Astrocyte of the cerebellum (primary cell): ENCODE measurements around the gene PSME3.
"Not testable (repeated sequence)": the region's sequence is repeated elsewhere in the genome, so short reads cannot be mapped to it uniquely, and the experiment has no call there.

Source experiments
- DNase-seq: peaks from one replicate; pipeline ENCODE4 v3.0.0-alpha.2; 2011; ENCODE audit warnings: low read depth
- H3K4me3 ChIP-seq: 2 replicates; pipeline ENCODE4 v1.5.1; 2011; ENCODE audit warnings: mild to moderate bottlenecking, low read depth, low read length, moderate library complexity
- CTCF ChIP-seq: IDR thresholded peaks from 2 replicates; pipeline ENCODE4 v1.5.1; 2012; ENCODE audit warnings: low read length, low read depth, moderate library complexity, mild to moderate bottlenecking; ENCODE audit errors: missing control alignments
- in situ Hi-C: cut with HindIII; loops from 2 replicates; pipeline ENCODE4 v1.10.0; 2017; ENCODE audit warnings: low sequenced_read_pairs

The PSME3 gene

GRCh38 chr17:42853968-42854790 is 21.0 kb downstream of the PSME3 start:
- no peak overlapping the region for H3K4me3 ChIP-seq
- DNase-seq: no peak
- in situ Hi-C loops: no loop called here

GRCh38 chr17:42855048-42855596 is 21.9 kb downstream of the PSME3 start:
- in situ Hi-C loops: loop anchor here (5.0 kb wide), 1 partner anchor 37 kb away; no protein-coding TSS in a partner anchor
- no peak for DNase-seq
- no peak for TF ChIP-seq CTCF
- H3K4me3 ChIP-seq: no peak overlapping the region

More at GRCh38 chr17:42853968-42854790, 21.0 kb downstream of the PSME3 start:
- no peak for TF ChIP-seq CTCF

GRCh38 chr17:42856093-42856492 is 22.9 kb downstream of the PSME3 start:
- H3K4me3 ChIP-seq, DNase-seq: not testable (repeated sequence)
- in situ Hi-C loops: loop anchor here (5.0 kb wide), 1 partner anchor 36 kb away; no protein-coding TSS in a partner anchor

GRCh38 chr17:42856516-42856915 is 23.3 kb downstream of the PSME3 start:
- in situ Hi-C loops: loop anchor here (5.0 kb wide), 1 partner anchor 36 kb away; no protein-coding TSS in a partner anchor
- not testable (repeated sequence) for H3K4me3 ChIP-seq, DNase-seq

GRCh38 chr17:42857389-42857788 is 24.2 kb downstream of the PSME3 start:
- in situ Hi-C loops: loop anchor here (5.0 kb wide), 1 partner anchor 35 kb away; no protein-coding TSS in a partner anchor
- no peak overlapping the region for H3K4me3 ChIP-seq
- DNase-seq: no peak
- no peak for TF ChIP-seq CTCF

GRCh38 chr17:42865638-42866094 is 32.5 kb downstream of the PSME3 start:
- no peak for TF ChIP-seq CTCF
- no peak for DNase-seq
- in situ Hi-C loops: no loop called here
- H3K4me3 ChIP-seq: no peak overlapping the region

- no peak overlapping the region for H3K4me3 ChIP-seq
- in situ Hi-C loops: no loop called here
- no peak for DNase-seq
- no peak for TF ChIP-seq CTCF
Observed at GRCh38 chr17:42866216-42866615, 33.0 kb downstream of the PSME3 start.
